ENCODE results near the gene PHKG2.

DNA sequence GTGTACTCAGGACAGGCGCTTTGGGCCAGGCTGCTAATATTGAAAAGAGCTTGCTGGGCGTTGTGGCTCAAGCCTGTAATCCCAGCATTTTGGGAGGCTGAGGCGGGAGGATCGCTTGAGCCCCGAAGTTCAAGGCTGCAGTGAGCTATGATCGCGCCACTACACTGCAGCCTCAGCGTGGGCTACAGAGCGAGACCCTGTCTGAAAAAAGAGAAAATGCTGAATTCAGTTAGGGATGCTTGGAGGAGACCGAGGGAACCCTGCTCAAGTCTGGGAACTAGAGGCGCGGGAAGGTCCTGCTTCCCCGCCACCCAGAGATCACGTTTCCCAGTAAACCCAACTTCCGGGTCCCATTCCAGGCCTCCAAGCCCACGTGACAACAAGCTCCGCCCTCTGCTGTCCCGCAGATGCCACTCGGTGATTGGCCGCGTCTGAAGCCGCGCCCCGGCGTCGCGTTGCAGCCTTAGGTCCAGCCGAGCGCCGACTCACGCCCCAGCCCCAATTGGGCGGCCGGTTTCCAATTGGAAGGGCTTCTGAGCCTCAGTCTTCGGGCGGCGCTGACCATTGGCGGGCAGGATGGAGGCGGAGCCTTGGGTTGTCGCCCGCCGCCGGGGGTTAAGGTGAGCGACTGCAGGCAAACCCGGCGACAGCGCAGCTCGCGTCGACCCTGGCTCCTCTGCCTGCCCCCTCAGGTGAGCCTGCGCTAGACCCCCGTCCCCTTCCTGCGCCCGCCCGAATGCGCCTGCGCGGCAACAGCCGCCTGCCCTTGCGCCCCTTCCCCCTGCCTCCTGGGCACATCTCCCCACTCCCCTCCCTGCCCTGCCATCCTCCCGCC lies at the start of gene PHKG2:
- TF ChIP-seq CTCF (conservative IDR thresholded peaks at IDR 0.05; ENCODE audit: low read depth, low read length) = no peak
- no peak for TF ChIP-seq EZH2 (IDR thresholded peaks at IDR 0.05; ENCODE audit: borderline replicate concordance, low read depth, low read length, poor library complexity, severe bottlenecking)
